ENCODE data around the gene SLAMF6. TPM values are rescaled to one million over a fixed set of nuclear protein-coding genes. Genes with fewer than 3 reads are reported as not detected.
"Not testable (repeated sequence)": the region's sequence is repeated elsewhere in the genome, so short reads cannot be mapped to it uniquely, and the experiment has no call there.

The SLAMF6 gene
- total and polyA plus RNA-seq, 3 donors from 2014 or later: 0.68 to 2.3 (median 1.6) TPM

DNA sequence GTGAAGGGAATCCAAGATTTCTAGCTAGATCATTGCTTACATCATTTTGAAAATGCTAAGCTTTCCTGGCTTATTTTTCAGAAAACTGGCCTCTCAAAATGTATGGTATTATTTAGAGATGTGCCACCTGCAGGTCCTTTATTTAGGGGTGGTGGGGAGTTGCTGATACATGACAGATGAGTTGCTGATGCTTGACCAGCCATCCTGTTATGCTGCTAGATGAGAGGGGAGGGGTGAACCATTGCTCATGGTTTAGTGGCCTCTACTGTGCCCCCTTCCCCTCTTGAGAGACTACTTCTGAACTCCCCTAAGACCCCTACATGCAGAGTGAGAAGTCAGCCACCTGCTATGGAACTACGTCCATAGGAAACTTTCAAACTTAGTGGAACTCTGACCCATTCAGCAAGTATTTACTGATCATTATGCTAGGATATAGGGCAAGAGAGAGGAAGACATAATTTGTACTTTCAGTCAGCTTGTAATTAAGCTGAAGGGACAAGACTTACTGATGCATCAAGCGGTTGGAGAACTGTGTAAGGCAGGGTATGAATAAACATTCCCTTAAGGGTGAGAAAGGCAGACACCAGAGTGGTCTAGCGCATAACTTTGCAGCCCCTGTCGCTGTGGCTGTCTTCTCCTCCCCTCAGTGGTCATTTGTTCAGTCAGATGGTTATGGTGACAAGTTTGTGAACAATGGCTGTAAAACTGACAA is 34.6 kb downstream of the SLAMF6 start:
- no peaks in the 10 kb centered on the region for H3K36me3 ChIP-seq (ENCODE audit: low read depth, missing control alignments)
- H3K9me3 ChIP-seq: no peaks in the 10 kb centered on the region
- no peak for DNase-seq
- WGBS, 2 donors: 82 to 90% methylated on average over 4 of the region's 4 CpGs
- TF ChIP-seq, protein P1, sequence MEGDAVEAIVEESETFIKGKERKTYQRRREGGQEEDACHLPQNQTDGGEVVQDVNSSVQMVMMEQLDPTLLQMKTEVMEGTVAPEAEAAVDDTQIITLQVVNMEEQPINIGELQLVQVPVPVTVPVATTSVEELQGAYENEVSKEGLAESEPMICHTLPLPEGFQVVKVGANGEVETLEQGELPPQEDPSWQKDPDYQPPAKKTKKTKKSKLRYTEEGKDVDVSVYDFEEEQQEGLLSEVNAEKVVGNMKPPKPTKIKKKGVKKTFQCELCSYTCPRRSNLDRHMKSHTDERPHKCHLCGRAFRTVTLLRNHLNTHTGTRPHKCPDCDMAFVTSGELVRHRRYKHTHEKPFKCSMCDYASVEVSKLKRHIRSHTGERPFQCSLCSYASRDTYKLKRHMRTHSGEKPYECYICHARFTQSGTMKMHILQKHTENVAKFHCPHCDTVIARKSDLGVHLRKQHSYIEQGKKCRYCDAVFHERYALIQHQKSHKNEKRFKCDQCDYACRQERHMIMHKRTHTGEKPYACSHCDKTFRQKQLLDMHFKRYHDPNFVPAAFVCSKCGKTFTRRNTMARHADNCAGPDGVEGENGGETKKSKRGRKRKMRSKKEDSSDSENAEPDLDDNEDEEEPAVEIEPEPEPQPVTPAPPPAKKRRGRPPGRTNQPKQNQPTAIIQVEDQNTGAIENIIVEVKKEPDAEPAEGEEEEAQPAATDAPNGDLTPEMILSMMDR (IDR thresholded peaks at IDR 0.05): no peak
- no peak for TF ChIP-seq POLR2A (IDR thresholded peaks at IDR 0.05)
- H3K27ac ChIP-seq: no peak overlapping the region
- intact Hi-C loops (cut with DNase I; ENCODE audit: low total_unique reads): no loop called here
- H3K4me3 ChIP-seq: no peak overlapping the region
- no peaks in the 10 kb centered on the region for H3K4me1 ChIP-seq
- H3K27me3 ChIP-seq: no peaks in the 10 kb centered on the region

DNA sequence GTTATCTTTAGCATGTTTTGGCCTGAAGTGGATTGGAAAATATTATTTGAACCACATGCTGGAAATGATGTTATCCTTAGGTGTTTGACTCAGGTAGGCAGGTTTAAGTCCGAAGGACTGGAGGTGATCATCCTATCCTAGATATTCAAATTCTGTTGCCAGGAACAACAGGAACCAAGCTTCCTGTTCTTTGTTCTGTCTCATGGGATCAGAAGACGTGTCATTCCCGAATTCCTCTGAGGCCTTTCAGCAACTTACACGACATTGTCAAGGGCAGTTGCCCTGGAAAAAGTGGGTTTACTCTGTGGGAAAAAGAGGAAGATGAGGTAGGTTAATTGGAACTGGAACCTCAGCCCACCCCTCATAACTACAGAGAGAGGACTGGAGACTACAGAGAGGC is 36.6 kb downstream of the SLAMF6 start:
- Histone ChIP-seq H3K4me1 (no peaks in the 10 kb centered on the region), H3K4me3 (no peak overlapping the region), H3K9me3 (no peaks in the 10 kb centered on the region), H3K27ac (no peak overlapping the region), H3K27me3 (no peaks in the 10 kb centered on the region), H3K36me3 (ENCODE audit: low read depth, missing control alignments) (no peaks in the 10 kb centered on the region)
- WGBS, 2 donors: 67 to 77% methylated on average over 4 of the region's 4 CpGs
- TF ChIP-seq POLR2A (IDR thresholded peaks at IDR 0.05): no peak
- TF ChIP-seq, protein P1 (IDR thresholded peaks at IDR 0.05): no peak
- DNase-seq: no peak
- intact Hi-C loops (cut with DNase I; ENCODE audit: low total_unique reads): no loop called here

DNA sequence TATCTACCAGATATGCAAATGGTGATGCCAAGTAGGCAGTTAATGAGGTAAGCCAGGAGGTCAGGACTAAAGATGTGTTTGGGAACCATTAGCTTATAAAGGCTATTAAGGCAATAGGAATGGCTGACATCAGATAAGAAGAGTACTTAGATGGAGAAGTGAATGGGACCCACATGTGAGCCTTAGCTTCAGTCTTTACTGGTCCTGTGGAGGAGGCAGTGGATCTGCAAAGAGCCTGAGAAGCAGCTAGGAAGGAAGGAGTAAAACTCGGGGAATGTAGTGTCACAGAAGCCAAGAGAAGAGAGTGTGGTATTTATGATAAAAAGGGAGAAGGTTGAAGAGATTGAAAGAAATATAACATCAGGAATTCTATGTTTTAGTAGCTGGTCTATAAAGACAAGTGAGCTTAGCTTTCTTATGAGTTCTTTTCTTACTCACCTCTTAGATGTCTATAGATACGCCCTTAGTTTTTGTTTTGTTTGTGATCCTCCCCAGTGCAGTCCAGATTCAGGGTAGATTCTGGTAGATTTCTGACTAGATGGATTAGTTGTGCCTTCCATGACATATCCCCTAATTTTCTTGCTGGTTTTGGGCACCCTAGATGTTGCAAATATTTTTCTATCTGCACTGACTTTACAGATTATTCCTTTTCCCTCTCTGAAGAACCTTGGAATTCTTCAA is 39.4 kb downstream of the SLAMF6 start:
- Histone ChIP-seq H3K27ac (no peak overlapping the region), H3K4me1 (no peaks in the 10 kb centered on the region), H3K36me3 (ENCODE audit: low read depth, missing control alignments) (no peaks in the 10 kb centered on the region), H3K9me3 (no peaks in the 10 kb centered on the region), H3K4me3 (no peak overlapping the region), H3K27me3 (no peaks in the 10 kb centered on the region)
- WGBS, 2 donors: 83 to 84% methylated on average over 2 of the region's 2 CpGs
- intact Hi-C loops (cut with DNase I; ENCODE audit: low total_unique reads): no loop called here
- TF ChIP-seq, protein P1 (IDR thresholded peaks at IDR 0.05): no peak
- TF ChIP-seq POLR2A (IDR thresholded peaks at IDR 0.05): no peak
- no peak for DNase-seq

DNA sequence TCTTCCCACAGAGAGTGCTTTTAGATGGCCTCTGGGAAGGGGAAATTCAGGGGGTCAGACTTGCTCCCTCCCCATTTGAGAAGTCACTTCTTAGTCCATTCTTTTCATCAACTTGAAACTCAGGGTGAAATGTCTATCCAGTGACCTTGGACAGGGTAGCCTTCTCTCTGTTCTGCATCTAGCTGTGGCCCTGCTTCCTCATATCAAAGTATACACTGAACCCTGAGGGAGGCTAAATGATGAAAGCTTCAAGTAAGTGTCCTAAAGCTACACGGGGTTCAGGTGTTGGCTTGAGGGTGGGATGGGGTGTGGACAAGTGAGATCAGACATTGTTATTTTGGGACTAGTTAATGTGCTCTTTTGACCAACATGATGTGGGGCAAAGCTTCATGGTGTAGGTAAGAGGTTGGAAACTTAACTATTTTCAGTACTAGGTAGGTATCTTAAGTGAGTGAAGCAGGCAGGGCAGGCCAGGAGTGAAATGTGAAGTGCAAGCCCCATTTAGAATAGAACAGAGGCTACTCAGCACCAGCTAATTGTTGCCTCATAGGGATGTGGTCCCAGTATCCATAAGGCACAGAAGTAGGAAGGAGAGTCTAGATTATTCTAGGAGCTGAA is 41.0 kb downstream of the SLAMF6 start:
- WGBS, 2 donors: 63 to 68% methylated on average over 1 of the region's 1 CpG
- intact Hi-C loops (cut with DNase I; ENCODE audit: low total_unique reads): no loop called here
- no peaks in the 10 kb centered on the region for H3K27me3 ChIP-seq
- no peaks in the 10 kb centered on the region for H3K4me1 ChIP-seq
- no peak overlapping the region for H3K4me3 ChIP-seq
- H3K27ac ChIP-seq: no peak overlapping the region
- no peaks in the 10 kb centered on the region for H3K36me3 ChIP-seq (ENCODE audit: low read depth, missing control alignments)
- no peaks in the 10 kb centered on the region for H3K9me3 ChIP-seq
- DNase-seq: no peak
- TF ChIP-seq POLR2A (IDR thresholded peaks at IDR 0.05): no peak
- TF ChIP-seq, protein P1 (IDR thresholded peaks at IDR 0.05): no peak

DNA sequence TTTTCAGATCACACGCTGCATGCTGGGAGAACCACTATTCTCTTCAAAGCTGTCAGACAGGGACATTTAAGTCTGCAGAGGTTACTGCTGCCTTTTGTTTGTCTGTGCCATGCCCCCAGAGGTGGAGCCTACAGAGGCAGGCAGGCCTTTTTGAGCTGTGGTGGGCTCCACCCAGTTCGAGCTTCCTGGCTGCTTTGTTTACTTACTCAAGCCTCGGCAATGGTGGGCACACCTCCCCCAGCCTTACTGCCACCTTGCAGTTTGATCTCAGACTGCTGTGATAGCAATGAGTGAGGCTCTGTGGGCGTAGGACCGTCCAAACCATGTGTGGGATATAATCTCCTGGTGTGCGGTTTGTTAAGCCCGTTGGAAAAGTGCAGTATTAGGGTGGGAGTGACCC is 42.3 kb downstream of the SLAMF6 start:
- H3K36me3 ChIP-seq (ENCODE audit: low read depth, missing control alignments); intact Hi-C loops (cut with DNase I; ENCODE audit: low total_unique reads); H3K27me3 ChIP-seq; H3K9me3 ChIP-seq; H3K27ac ChIP-seq; H3K4me3 ChIP-seq; DNase-seq; H3K4me1 ChIP-seq: not testable (repeated sequence)
- 85 to 92% methylated on average over 7 of the region's 7 CpGs for whole genome bisulfite sequencing, 2 donors

DNA sequence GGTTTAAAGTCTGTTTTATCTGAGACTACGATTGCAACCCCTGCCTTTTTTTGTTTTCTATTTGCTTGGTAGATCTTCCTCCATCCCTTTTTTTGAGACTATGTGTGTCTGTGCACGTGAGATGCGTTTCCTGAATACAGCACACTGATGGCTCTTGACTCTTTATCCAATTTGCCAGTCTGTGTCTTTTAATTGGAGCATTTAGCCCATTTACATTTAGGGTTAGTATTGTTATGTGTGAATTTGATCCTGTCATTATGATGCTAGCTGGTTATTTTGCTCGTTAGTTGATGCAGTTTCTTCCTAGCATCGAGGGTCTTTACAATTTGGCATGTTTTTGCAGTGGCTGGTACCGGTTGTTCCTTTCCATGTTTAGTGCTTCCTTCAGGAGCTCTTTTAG is 44.0 kb downstream of the SLAMF6 start:
- H3K36me3 ChIP-seq (ENCODE audit: low read depth, missing control alignments); H3K4me3 ChIP-seq; H3K9me3 ChIP-seq; DNase-seq; H3K4me1 ChIP-seq; H3K27ac ChIP-seq; intact Hi-C loops (cut with DNase I; ENCODE audit: low total_unique reads); H3K27me3 ChIP-seq: not testable (repeated sequence)
- WGBS, 2 donors: 88 to 89% methylated on average over 6 of the region's 6 CpGs

All from testis (tissue), 3 donors.